GM20431 (cell line): Measurements from ENCODE around the gene RICTOR.

Experiments used
- in situ Hi-C: fragments of 300-500 bp; cut with MseI, MboI; formaldehyde crosslinking; loops from one replicate; pipeline ENCODE4 v1.15.0; 2020; ENCODE audit warnings: low sequenced_read_pairs; ENCODE audit not compliant: unreplicated experiment

The RICTOR gene

DNA sequence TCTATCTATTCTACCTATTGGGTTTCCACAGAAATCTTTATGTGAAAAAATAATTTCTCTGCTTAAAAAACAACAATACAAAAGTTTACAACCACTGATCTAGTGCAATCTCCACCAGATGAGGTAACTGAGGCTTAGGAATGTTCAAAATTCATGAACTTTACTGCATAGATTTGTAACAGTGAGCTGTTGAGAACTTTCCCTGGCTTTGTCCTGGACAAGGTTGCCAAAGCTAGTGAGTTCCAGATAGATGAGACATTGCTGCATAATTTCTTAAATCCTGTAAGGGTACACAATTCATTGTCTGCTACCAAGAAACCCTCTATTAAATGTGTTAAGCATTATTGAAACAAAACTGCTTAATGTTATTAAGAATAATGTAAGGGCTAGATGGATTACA is 125.7 kb downstream of the RICTOR start:
- in situ Hi-C loops, result no loop called here

GRCh38 chr5:38944282-38944681 is 129.9 kb downstream of the RICTOR start:
- in situ Hi-C loops, result no loop called here

- in situ Hi-C loops, result no loop called here
These were observed 132.3 kb downstream of the RICTOR start for GRCh38 chr5:38941912-38942311.

DNA sequence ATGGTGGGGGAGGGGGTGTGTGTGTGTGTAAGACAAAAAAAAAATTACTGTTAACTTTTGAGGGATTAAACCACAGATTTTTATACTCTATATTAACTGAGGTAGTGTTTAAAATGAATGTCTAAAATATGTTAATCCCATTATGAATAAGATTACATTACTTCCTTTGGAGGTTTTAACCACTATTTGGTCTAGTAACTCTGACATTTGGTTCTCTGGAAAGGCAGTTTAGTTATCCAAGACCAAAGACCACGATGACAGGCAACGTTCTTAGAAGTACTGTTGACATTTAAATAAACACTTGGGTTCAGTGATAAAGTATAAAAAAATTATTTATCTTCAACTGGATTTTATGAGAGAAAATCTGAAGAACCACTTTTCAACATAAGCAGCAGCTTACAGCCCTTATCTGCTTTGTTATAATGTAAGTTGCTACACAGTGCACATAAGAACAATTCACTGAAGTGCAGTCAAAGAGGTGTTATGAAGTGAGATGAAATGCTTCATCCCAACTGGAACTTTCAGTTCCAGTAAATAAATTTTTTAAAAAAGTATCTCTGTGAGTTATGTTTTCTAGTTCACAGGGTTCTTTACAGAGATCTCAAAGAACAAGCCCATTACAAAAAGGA is 133.9 kb downstream of the RICTOR start:
- in situ Hi-C loops, result no loop called here

GRCh38 chr5:38938973-38939372 is 135.2 kb downstream of the RICTOR start:
- in situ Hi-C loops, result no loop called here

DNA sequence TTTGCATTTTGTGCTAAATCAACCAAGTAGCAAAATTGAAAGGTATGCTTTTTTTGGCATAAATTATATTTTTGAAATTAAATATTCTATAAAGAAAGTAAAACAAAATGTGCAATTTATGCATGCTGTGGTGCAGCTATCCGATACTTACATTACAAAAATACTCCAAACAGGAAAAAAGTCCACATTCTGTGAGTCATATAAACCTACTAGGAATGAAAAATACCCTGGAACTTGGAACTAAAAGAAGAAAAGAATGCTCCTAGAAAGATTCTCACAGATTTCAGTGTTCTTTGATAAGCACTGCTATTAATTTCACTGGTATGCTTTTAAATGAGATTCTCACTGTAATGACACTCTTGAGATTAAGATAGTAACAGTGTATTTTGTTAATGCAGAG is 135.8 kb downstream of the RICTOR start:
- in situ Hi-C loops, result no loop called here

DNA sequence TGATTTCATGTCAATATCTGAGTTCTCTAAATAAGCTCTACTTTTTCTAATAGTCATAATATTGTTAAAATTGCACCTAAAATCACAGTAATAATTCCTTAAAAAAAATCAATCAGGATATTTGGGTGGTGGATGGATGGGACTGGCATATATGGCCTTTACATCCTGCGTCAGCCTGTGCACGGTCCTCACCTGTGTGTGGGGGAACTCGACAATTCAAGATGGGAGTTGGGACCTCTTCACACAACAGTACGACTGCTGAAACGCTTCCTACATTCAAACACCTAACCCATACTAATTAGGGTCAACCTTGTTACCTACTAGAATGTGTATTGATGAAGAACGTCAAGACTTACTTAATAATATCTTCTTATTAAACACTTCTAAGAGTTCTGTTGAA is 137.9 kb downstream of the RICTOR start:
- in situ Hi-C loops, result no loop called here

DNA sequence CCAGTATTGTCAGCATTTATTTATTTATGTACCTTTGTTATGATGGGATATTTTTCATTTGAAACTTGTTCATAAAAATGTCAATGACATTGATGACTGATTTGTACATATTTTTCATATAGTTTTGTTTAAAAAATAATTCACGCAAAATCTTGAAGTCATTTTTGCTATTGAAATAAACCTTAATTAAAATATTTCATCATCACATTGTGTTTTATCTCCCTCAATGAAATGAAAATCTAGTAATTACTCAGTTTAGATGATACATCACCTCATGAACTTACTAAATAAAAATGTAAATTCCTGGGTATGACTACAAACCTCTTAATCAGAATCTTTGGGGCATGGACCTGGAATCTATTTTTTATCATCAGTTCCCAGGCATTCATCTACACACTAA is 138.8 kb downstream of the RICTOR start:
- in situ Hi-C loops, result no loop called here

- in situ Hi-C loops, result no loop called here
These were observed 141.3 kb downstream of the RICTOR start for GRCh38 chr5:38932854-38933408.

DNA sequence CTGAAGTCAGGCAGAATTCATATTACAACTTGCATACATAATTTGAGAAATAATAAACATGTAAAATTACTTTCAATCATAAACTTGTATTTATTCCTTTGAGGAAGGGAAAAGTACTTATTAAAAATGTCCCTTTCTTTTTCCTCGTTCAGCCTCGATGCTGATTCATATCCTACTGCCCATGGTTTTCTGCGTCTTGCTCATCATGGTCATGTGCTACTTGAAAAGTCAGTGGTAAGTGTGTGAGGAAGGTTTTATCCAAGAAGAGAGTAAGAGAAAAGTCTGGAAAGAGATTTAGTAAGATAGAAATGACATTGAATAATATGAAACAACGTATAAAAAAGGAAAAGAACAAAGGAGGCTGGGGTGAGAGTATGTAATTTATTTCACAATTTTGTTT is 142.5 kb downstream of the RICTOR start:
- in situ Hi-C loops, result no loop called here

- in situ Hi-C loops, result no loop called here
These were observed 144.4 kb downstream of the RICTOR start for GRCh38 chr5:38929838-38930237.

DNA sequence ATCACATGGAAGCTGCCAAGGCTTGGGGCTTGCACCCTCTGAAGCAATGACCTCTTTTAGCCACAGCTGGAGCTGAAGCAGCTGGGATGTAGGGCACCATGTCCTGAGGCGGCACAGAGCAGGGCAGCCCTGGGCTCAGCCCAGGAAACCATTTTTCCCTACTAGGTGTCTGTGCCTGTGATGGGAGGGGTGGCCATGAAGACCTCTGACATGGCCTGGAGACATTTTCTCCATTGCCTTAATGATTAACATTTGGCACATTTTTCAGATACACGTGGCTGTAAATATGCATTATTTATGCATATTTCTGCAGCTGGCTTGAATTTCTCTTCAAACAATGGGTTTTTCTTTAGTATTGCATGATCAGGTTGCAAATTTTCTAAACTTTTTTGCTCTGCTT is 146.7 kb downstream of the RICTOR start:
- in situ Hi-C loops, result no loop called here

DNA sequence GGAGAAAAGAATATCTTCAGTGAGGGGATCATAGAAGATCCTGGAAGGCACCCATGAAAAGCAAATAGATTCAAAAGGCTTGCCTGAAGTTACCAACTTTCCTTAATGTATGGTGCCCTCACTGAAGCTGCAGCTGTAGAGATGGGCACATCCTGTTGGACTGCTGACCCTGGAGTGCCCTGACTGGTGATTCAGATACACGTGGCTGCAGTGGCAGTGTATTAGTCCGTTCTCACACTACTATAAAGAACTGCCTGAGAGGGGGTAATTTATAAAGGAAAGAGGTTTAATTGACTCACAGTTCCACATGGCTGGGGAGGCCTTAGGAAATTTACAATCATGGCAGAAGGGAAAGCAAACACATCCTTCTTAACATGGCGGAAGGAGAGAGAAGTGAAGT is 148.1 kb downstream of the RICTOR start:
- in situ Hi-C loops, result no loop called here

DNA sequence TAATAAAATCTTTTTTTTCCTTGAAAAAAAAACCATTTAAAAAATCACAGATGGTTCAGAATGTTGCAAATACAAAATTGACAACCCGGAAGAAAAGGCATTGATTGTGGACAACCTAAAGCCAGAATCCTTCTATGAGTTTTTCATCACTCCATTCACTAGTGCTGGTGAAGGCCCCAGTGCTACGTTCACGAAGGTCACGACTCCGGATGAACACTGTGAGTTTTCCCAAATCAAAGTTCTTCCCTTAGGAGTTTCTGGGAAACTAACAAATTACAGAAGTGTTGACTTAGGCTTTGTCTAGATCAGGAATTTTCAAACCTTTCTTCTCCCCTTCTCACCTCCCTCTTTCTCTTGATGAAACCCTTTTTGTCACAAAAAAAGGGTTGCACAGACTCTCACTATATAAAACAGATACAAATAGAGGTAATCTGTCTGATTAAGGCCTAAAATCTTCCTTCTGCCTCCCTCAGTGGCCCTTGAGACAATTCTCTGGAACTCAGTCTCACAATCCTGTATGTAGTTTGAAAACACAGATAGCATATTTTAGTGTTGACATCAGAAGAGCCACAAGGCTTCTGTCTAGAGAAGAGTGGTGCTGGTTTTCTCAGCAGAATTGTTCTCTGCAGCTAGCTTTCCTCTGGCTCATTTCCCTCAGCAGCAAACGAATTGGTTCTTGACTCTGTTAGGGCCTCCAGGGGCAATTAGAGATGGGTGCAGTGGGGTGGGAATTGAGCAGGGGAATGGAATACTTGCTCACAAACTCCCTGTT is 148.9 kb downstream of the RICTOR start:
- in situ Hi-C loops, result no loop called here

GRCh38 chr5:38923661-38924451 is 150.3 kb downstream of the RICTOR start:
- in situ Hi-C loops, result no loop called here

GRCh38 chr5:38922199-38922598 is 152.0 kb downstream of the RICTOR start:
- in situ Hi-C loops, result no loop called here

GRCh38 chr5:38921174-38921573 is 153.0 kb downstream of the RICTOR start:
- in situ Hi-C loops, result no loop called here

DNA sequence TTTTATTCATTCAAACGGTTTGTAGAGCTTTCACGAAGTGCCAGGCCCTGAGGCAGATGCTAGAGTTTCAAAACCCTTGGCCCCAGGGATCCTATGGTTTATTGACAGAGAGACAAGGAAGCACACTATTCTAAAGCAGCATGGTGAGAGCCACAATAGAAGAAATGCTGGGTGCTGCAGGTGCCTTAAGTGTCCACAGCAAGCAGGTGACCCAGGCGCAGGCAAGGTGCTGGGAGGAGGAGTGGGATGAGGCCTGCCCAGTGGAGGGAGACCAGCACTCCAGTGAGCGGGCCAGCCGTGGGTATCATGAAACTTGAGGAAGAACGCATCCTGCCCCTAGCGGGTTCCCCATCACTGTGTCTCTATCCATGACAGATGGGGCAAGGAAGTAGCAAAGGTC is 157.4 kb downstream of the RICTOR start:
- in situ Hi-C loops, result no loop called here

DNA sequence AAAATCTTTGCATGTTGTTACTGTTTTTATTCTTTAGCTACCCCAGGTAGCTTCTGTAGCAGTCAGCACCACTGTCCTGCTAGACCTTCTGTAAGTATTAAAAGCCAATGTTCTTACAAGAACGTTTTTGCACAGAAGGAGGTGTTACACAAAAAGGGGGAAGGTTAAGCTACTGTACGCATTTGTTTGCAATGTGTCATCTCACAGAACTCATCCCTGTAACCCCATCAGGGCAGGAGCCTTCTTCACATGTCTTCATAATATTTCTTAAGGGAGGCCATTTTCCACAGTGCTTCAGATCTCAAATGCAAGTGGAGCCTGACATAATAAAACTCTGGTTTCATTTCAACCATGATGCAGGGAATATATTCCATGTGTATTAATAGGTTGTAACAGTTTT is 160.5 kb downstream of the RICTOR start:
- in situ Hi-C loops, result no loop called here

DNA sequence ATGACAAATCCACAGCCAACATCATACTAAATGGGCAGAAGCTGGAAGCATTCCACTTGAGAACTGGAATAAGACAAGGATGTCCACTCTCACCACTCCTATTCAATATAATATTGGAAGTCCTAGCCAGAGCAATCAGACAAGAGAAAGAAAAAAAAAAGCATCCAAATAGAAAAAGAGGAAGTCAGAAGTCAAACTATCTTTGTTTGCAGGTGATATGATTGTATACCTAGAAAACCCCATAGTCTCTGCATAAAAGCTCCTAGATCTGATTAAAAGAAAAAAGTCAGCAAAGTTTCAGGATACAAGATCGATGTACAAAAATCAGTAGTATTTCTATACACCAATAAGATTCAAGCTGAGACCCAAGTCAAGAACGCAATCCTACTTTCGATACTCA is 162.3 kb downstream of the RICTOR start:
- in situ Hi-C loops, result no loop called here

DNA sequence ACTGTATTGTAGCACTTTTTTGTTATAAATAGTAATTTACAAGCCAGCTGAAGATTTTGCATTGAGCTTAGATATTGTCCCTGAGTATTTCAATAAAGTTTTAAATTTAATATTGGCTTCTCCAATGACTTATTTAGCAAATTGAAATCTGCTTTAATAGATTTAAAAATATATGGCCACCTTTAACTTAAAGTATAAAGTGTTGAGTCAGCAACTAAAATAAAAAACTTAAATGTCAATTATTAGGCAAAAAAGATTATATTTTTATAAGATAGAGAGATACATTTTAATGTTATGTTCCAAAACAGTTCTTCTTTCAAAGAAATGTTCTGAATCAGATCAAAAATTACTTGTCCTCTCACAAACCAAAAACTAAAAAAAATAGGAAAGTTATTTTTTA is 167.7 kb downstream of the RICTOR start:
- in situ Hi-C loops, result no loop called here
